GM23338 (cell line): ENCODE data around the gene UBTF. TPM values are rescaled to one million over a fixed set of nuclear protein-coding genes. Genes with fewer than 3 reads are reported as not detected.

Experiments used
- ATAC-seq: fragments of 200-7000 bp; cut with Tn5 transposase; 3 replicates; pipeline ENCODE4 v1.9.1; 2020
- DNase-seq: peaks from one replicate; pipeline ENCODE4 v3.0.0-alpha.2; 2015; ENCODE audit warnings: low spot score
- H2AFZ ChIP-seq: fragments of 200-600 bp; sonication (generic); 2 replicates; pipeline ENCODE4 v1.8.0; 2016; ENCODE audit warnings: antibody characterized with exemption, mild to moderate bottlenecking, moderate library complexity
- H3F3A ChIP-seq: fragments of 200-600 bp; sonication (generic); replicated peaks from 2 replicates; pipeline ENCODE4 v1.8.0; 2017; ENCODE audit warnings: antibody characterized with exemption, mixed run types, low read depth
- H3K27ac ChIP-seq: fragments of 200-600 bp; sonication (generic); 2 replicates; pipeline ENCODE4 v1.6.1; 2016; ENCODE audit warnings: low read depth
- H3K27me3 ChIP-seq: fragments of 200-600 bp; sonication (generic); 2 replicates; pipeline ENCODE4 v1.8.0; 2016; ENCODE audit warnings: mild to moderate bottlenecking, mixed run types, moderate library complexity; ENCODE audit not compliant: insufficient read depth
- H3K36me3 ChIP-seq: fragments of 200-600 bp; sonication (generic); 2 replicates; pipeline ENCODE4 v1.8.0; 2016; ENCODE audit warnings: mild to moderate bottlenecking; ENCODE audit not compliant: insufficient read depth
- H3K4me1 ChIP-seq: fragments of 200-600 bp; sonication (generic); 2 replicates; pipeline ENCODE4 v1.8.0; 2016; ENCODE audit warnings: mild to moderate bottlenecking, moderate library complexity; ENCODE audit not compliant: insufficient read depth
- H3K4me2 ChIP-seq: fragments of 200-600 bp; sonication (generic); 2 replicates; pipeline ENCODE4 v1.7.1; 2017; ENCODE audit warnings: mixed run types
- H3K4me3 ChIP-seq: fragments of 200-600 bp; sonication (generic); 2 replicates; pipeline ENCODE4 v1.6.1; 2016; ENCODE audit warnings: mixed run types
- H3K79me2 ChIP-seq: fragments of 200-600 bp; sonication (generic); replicated peaks from 2 replicates; pipeline ENCODE4 v1.8.0; 2017; ENCODE audit warnings: mild to moderate bottlenecking; ENCODE audit not compliant: insufficient read depth
- H3K9me2 ChIP-seq: fragments of 200-600 bp; sonication (generic); 2 replicates; pipeline ENCODE4 v1.8.0; 2017; ENCODE audit not compliant: insufficient read depth
- H4K20me1 ChIP-seq: fragments of 200-600 bp; sonication (generic); replicated peaks from 2 replicates; pipeline ENCODE4 v1.8.0; 2017; ENCODE audit warnings: mild to moderate bottlenecking; ENCODE audit not compliant: insufficient read depth
- H3K27ac Mint-ChIP-seq: 2 replicates; pipeline ENCODE4 v1.8.0; 2020; ENCODE audit warnings: inconsistent platforms, mild to moderate bottlenecking, moderate library complexity, mixed read lengths
- H3K27me3 Mint-ChIP-seq: 3 replicates; pipeline ENCODE4 v1.8.0; 2022; ENCODE audit warnings: low read depth, mild to moderate bottlenecking, moderate library complexity, mixed read lengths, inconsistent platforms; ENCODE audit not compliant: insufficient read depth, poor library complexity
- H3K36me3 Mint-ChIP-seq: 3 replicates; pipeline ENCODE4 v1.8.0; 2021; ENCODE audit warnings: low read depth, mild to moderate bottlenecking, inconsistent platforms, moderate library complexity, mixed read lengths
- H3K4me1 Mint-ChIP-seq: 3 replicates; pipeline ENCODE4 v1.8.0; 2020; ENCODE audit warnings: mild to moderate bottlenecking, inconsistent platforms, mixed read lengths
- H3K4me3 Mint-ChIP-seq: 3 replicates; pipeline ENCODE4 v1.8.0; 2021; ENCODE audit warnings: moderate library complexity, mild to moderate bottlenecking, inconsistent platforms, mixed read lengths
- H3K9me3 Mint-ChIP-seq: 3 replicates; pipeline ENCODE4 v1.8.0; 2020; ENCODE audit warnings: moderate library complexity, mild to moderate bottlenecking, inconsistent platforms, mixed read lengths
- CREB1 ChIP-seq: fragments of 250-450 bp; sonication (Bioruptor Pico); IDR thresholded peaks from 2 replicates; pipeline ENCODE4 v1.5.0; 2020; ENCODE audit warnings: low read depth, mild to moderate bottlenecking, moderate library complexity
- EZH2 ChIP-seq: fragments of 200-600 bp; sonication (generic); IDR thresholded peaks from one replicate; pipeline ENCODE4 v1.8.0; 2017; ENCODE audit warnings: antibody characterized with exemption, mild to moderate bottlenecking, low read depth; ENCODE audit not compliant: unreplicated experiment
- EZH2phosphoT487 ChIP-seq: fragments of 200-600 bp; sonication (generic); IDR thresholded peaks from one replicate; pipeline ENCODE4 v1.8.1; 2018; ENCODE audit warnings: antibody characterized with exemption; ENCODE audit not compliant: unreplicated experiment
- POLR2AphosphoS5 ChIP-seq: IDR thresholded peaks from 2 replicates; pipeline ENCODE4 v1.6.1; 2016; ENCODE audit warnings: antibody characterized with exemption, low read depth
- STAT1 ChIP-seq: IDR thresholded peaks from one replicate; pipeline ENCODE4 v1.6.1; 2016; ENCODE audit warnings: antibody characterized with exemption; ENCODE audit not compliant: unreplicated experiment
- ZNF114 ChIP-seq: fragments of 250-450 bp; sonication (Bioruptor Pico); IDR thresholded peaks from 2 replicates; pipeline ENCODE4 v1.5.0; 2020; ENCODE audit warnings: mild to moderate bottlenecking, moderate library complexity
- polyA plus RNA-seq: library from polyadenylated mRNA; unstranded; fragments of >200 nt; fragmentation: Nextera tagmentation; extraction: Ambion mirVana; gene quantifications from 2 replicates; pipeline ENCODE4 v1.2.1, GENCODE V29; 2016
- total RNA-seq: library from RNA; depleted of rRNA; stranded (reverse); fragments of >200 nt; shearing (Covaris generic); gene quantifications from 2 replicates; pipeline ENCODE4 v1.2.3, GENCODE V29; 2014
- TF ChIP-seq, protein P1 (sequence below): IDR thresholded peaks from 2 replicates; pipeline ENCODE4 v1.6.1; 2016; ENCODE audit warnings: antibody characterized with exemption
- TF ChIP-seq, protein P2 (sequence below): fragments of 250-450 bp; sonication (Bioruptor Pico); IDR thresholded peaks from 2 replicates; pipeline ENCODE4 v1.5.0; 2020; ENCODE audit warnings: mild to moderate bottlenecking, moderate library complexity

Gene UBTF
- total and polyA plus RNA-seq, 2 experiments from 2014 or later: 29.9 to 62.2 TPM

DNA sequence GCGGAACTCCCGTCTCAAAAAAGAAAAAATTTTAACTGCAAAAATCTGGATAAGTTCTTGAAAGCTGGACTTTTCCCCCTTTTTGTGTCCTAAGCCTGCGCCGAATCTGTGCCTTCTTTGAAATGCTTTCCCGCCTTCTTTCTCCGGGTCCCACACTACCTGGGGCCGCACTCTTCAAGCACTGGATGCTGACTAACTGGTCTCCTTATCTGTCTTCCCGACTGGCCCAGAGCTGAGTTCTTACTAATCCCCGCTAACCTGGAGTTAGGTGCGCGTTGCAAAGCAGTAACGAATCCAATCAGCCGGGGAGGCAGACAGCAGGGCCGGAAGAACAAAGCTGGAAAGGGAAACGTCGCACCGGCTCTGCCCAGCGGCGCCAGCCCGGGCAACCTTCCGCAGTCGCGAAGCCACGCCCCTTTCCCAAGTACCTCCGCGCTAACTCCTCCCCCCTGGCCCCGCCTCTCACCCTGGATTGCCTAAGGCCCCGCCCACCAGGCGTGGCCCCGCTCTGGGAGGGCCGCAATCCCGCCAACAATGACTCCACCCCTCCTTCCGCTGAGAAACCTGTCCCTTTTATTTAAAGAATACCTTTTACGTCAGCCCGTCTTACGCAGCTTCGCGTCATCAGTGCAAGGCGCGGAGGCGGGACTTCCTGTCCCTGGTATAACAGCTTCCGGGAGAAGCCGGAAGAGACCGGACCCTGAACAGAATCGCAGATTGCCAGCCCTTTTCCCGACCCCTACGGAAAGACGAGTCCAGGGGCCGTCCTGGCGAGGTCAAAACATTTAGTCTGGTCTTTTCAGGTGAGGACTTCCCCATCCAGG, 33.0 kb downstream of the UBTF start, which contains the start of gene TMUB2:
TSS of gene TMUB2 (plus strand) at position 666 of the 824 bp plus-strand sequence. CDS start 737 bp downstream, outside the sequence.
- peak; percentile 100 for DNase-seq
- Histone ChIP-seq H3K27ac (peak within 1 kb of the TSS; percentile 92), H3K79me2 (peaks cover 53% of the 10 kb centered on the region), H3K4me2 (peak within 1 kb of the TSS; percentile 80), H3K27me3 (no peaks in the 10 kb centered on the region), H2AFZ (no peak within 1 kb of the TSS), H3F3A (peaks cover 23% of the 10 kb centered on the region), H3K4me1 (peaks cover 21% of the 10 kb centered on the region; the same call in 1 of the 2 replicates), H3K36me3 (peaks cover 8% of the 10 kb centered on the region; the same call in 1 of the 2 replicates), H4K20me1 (peaks cover 18% of the 10 kb centered on the region), H3K9me2 (no peaks in the 10 kb centered on the region), H3K4me3 (peak within 1 kb of the TSS; percentile 79)
- Mint-ChIP-seq H3K27me3 (peaks cover 11% of the 10 kb centered on the region), H3K4me1 (peaks cover 19% of the 10 kb centered on the region), H3K27ac (peak within 1 kb of the TSS; percentile 99), H3K36me3 (peaks cover 38% of the 10 kb centered on the region), H3K9me3 (peaks cover 5% of the 10 kb centered on the region), H3K4me3 (peak within 1 kb of the TSS; percentile 98)
- no peak for TF ChIP-seq STAT1
- peak; percentile 98 for TF ChIP-seq POLR2AphosphoS5
- TF ChIP-seq CREB1 (CRISPR knock-in tag): peak; percentile 98
- TF ChIP-seq, protein P1, sequence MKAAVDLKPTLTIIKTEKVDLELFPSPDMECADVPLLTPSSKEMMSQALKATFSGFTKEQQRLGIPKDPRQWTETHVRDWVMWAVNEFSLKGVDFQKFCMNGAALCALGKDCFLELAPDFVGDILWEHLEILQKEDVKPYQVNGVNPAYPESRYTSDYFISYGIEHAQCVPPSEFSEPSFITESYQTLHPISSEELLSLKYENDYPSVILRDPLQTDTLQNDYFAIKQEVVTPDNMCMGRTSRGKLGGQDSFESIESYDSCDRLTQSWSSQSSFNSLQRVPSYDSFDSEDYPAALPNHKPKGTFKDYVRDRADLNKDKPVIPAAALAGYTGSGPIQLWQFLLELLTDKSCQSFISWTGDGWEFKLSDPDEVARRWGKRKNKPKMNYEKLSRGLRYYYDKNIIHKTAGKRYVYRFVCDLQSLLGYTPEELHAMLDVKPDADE: peak; percentile 71; the same call in 1 of the 2 replicates
- ATAC-seq: peak; percentile 81

DNA sequence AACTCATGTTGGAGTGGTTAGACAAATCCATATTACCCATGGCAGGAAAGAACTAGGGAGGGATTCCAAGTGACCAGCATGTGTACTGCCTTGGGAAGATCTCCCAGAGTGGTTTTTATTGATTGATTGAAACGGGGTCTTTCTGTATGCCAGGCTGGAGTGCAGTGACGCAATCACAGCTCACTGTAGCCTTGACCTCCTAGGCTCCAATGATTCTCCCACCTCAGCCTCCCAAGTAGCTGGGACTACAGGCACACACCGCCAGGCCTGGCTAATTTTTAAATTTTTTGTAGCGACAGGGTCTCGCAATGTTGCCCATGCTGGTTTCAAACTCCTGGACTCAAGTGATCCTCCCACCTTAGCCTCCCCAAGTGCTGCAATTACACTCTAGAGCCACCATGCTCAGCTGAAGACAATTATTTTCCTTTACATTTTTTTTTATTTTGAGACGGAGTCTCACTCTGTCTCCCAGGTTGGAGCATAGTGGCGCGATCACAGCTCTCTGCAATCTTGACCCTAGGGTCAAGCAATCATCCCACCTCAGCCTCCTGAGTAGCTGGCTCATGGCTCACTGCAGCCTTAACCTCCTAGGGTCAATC, 35.2 kb downstream of the UBTF start:
- no peak for DNase-seq
- H3K9me2 ChIP-seq: no peaks in the 10 kb centered on the region
- Mint-ChIP-seq H3K27me3 (peaks cover 4% of the 10 kb centered on the region), H3K9me3 (peaks cover 7% of the 10 kb centered on the region), H3K27ac (no peak overlapping the region), H3K36me3 (peaks cover 33% of the 10 kb centered on the region), H3K4me3 (no peak overlapping the region), H3K4me1 (peaks cover 10% of the 10 kb centered on the region; the same call in 2 of the 3 replicates)
- H3K27me3 ChIP-seq: no peaks in the 10 kb centered on the region
- peaks cover 53% of the 10 kb centered on the region for H3K79me2 ChIP-seq
- no peak overlapping the region for H3K4me3 ChIP-seq
- H4K20me1 ChIP-seq: peaks cover 17% of the 10 kb centered on the region
- H3F3A ChIP-seq: peaks cover 11% of the 10 kb centered on the region; the same call in 1 of the 2 replicates
- peak overlapping the region; percentile 79; the same call in 1 of the 2 replicates for H3K4me2 ChIP-seq
- peaks cover 9% of the 10 kb centered on the region; the same call in 1 of the 2 replicates for H3K36me3 ChIP-seq
- peaks cover 15% of the 10 kb centered on the region; the same call in 1 of the 2 replicates for H3K4me1 ChIP-seq
- H3K27ac ChIP-seq: 0 out of 2 replicates have a peak overlapping the region, but pooled peaks have one; percentile 26
- no peak for ATAC-seq
- H2AFZ ChIP-seq: no peak overlapping the region
- TF ChIP-seq EZH2phosphoT487: no peak
- TF ChIP-seq ZNF114: no peak
- TF ChIP-seq, protein P2, sequence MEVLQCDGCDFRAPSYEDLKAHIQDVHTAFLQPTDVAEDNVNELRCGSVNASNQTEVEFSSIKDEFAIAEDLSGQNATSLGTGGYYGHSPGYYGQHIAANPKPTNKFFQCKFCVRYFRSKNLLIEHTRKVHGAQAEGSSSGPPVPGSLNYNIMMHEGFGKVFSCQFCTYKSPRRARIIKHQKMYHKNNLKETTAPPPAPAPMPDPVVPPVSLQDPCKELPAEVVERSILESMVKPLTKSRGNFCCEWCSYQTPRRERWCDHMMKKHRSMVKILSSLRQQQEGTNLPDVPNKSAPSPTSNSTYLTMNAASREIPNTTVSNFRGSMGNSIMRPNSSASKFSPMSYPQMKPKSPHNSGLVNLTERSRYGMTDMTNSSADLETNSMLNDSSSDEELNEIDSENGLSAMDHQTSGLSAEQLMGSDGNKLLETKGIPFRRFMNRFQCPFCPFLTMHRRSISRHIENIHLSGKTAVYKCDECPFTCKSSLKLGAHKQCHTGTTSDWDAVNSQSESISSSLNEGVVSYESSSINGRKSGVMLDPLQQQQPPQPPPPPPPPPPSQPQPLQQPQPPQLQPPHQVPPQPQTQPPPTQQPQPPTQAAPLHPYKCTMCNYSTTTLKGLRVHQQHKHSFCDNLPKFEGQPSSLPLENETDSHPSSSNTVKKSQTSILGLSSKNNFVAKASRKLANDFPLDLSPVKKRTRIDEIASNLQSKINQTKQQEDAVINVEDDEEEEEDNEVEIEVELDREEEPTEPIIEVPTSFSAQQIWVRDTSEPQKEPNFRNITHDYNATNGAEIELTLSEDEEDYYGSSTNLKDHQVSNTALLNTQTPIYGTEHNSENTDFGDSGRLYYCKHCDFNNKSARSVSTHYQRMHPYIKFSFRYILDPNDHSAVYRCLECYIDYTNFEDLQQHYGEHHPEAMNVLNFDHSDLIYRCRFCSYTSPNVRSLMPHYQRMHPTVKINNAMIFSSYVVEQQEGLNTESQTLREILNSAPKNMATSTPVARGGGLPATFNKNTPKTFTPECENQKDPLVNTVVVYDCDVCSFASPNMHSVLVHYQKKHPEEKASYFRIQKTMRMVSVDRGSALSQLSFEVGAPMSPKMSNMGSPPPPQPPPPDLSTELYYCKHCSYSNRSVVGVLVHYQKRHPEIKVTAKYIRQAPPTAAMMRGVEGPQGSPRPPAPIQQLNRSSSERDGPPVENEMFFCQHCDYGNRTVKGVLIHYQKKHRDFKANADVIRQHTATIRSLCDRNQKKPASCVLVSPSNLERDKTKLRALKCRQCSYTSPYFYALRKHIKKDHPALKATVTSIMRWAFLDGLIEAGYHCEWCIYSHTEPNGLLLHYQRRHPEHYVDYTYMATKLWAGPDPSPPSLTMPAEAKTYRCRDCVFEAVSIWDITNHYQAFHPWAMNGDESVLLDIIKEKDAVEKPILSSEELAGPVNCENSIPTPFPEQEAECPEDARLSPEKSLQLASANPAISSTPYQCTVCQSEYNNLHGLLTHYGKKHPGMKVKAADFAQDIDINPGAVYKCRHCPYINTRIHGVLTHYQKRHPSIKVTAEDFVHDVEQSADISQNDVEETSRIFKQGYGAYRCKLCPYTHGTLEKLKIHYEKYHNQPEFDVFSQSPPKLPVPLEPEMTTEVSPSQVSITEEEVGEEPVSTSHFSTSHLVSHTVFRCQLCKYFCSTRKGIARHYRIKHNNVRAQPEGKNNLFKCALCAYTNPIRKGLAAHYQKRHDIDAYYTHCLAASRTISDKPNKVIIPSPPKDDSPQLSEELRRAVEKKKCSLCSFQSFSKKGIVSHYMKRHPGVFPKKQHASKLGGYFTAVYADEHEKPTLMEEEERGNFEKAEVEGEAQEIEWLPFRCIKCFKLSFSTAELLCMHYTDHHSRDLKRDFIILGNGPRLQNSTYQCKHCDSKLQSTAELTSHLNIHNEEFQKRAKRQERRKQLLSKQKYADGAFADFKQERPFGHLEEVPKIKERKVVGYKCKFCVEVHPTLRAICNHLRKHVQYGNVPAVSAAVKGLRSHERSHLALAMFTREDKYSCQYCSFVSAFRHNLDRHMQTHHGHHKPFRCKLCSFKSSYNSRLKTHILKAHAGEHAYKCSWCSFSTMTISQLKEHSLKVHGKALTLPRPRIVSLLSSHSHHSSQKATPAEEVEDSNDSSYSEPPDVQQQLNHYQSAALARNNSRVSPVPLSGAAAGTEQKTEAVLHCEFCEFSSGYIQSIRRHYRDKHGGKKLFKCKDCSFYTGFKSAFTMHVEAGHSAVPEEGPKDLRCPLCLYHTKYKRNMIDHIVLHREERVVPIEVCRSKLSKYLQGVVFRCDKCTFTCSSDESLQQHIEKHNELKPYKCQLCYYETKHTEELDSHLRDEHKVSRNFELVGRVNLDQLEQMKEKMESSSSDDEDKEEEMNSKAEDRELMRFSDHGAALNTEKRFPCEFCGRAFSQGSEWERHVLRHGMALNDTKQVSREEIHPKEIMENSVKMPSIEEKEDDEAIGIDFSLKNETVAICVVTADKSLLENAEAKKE (CRISPR knock-in tag): no peak
- no peak for TF ChIP-seq EZH2
